ENCODE results near the gene SGF29.
A peak's percentile ranks its signal among the peaks of the same experiment; 100 is the strongest.
"Not testable (repeated sequence)": the region's sequence is repeated elsewhere in the genome, so short reads cannot be mapped to it uniquely, and the experiment has no call there.

Gene SGF29

GRCh38 chr16:28612359-28613280 is 58.9 kb downstream of the SGF29 start:
- not testable (repeated sequence) for DNase-seq (ENCODE audit: low spot score)

- DNase-seq (ENCODE audit: low spot score) = not testable (repeated sequence)
These were observed 60.2 kb downstream of the SGF29 start for GRCh38 chr16:28613912-28614311.

- DNase-seq (ENCODE audit: low spot score) = not testable (repeated sequence)
These were observed 60.8 kb downstream of the SGF29 start for GRCh38 chr16:28614561-28614960.

GRCh38 chr16:28615486-28616223 is 61.9 kb downstream of the SGF29 start:
- not testable (repeated sequence) for DNase-seq (ENCODE audit: low spot score)

DNA sequence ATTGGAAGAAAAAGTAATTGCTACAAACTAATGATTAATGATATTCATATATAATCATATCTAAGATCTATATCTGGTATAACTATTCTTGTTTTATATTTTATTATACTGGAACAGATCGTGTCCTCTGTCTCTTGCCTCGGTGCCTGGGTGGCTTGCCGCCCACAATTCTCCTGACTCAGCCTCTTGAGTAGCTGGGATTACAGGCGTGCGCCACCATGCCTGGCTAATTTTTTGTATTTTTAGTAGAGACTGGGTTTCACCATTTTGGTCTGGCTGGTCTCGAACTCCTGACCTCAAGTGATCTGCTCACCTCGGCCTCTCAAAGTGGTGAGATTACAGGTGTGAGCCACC is 62.5 kb downstream of the SGF29 start:
- not testable (repeated sequence) for DNase-seq (ENCODE audit: low spot score)

- no peak for DNase-seq (ENCODE audit: low spot score)
These were observed 62.9 kb downstream of the SGF29 start for GRCh38 chr16:28616636-28617035.

GRCh38 chr16:28617874-28618273 is 64.2 kb downstream of the SGF29 start:
- DNase-seq (ENCODE audit: low spot score) = no peak

DNA sequence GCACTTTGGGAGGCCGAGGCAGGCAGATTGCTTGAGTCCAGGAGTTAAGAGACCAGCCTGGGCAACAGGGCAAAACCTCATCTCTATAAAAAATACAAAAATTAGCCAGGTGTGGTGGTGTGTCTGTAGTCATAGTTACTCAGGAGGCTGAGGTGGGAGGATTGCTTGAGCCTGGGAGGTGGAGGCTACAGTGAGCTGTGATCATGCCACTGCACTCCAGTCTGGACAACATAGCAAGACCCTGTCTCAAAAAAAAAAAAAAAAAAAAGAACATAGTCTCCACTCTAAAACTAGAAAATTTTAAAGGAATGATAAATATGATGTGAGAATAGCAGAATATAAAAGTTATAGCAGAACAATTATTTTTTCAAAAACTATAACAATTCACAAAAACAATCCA is 66.6 kb downstream of the SGF29 start:
- DNase-seq (ENCODE audit: low spot score) = not testable (repeated sequence)

- no peak for DNase-seq (ENCODE audit: low spot score)
These were observed 67.9 kb downstream of the SGF29 start for GRCh38 chr16:28621481-28622155.

DNA sequence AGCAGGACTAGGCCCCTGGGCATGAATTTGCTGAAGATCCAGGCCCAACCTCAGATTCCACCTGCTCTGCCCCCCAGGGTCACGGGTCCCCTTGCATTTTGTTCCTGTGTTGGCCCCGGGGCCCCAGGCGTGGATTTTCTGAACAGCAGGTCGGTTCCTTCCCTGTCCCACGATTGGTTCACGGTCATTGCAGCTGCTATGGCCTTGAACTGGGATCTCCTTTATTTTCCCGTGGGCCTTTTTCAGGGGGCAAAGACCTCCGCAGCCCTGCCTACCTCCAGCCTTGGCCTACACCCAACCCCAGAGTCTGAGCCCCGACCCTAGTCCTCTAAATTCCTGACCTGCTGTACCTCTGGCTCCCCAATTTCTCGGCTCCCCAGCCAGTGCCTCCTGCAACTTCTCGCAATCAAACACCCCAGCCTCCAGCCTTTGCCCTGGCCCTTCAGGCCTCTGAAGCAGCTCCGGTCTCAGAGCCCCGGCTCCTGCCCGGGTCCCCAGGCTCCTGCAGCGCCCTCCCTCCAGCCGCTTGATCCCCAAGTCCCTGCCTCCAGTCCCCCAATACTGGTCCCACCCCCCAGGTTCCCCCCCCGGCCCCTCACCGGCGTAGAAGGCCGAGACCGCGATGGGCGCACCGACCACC is 68.9 kb downstream of the SGF29 start:
- DNase-seq (ENCODE audit: low spot score) = not testable (repeated sequence)

DNA sequence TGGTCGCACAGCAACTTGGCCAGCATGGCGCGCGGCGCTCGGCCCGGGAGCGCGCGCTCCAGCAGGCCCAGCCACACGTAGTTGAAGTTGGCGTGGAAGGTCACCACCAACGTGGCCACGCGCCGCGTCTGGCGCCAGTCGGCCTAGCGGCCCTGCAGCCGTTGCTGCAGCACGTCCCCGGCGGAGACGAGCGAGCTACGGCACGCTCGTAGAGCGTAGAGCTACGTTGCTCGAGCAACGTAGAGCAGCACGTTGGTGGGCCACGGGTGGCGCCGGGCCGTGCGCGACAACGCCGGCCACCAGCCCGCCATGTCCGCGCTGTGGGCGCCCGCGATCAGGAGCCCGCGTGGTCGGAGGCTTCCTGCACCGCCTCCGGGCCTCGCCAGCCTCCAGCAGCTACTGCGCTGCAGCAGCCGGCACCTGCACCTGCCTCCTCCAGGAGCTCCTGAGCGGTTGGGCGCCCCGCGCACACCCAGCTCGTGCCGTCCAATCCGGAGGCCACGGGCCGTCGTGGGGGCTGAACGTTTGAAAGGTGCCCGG is 69.5 kb downstream of the SGF29 start:
- peak; percentile 18 for DNase-seq (ENCODE audit: low spot score)

DNA sequence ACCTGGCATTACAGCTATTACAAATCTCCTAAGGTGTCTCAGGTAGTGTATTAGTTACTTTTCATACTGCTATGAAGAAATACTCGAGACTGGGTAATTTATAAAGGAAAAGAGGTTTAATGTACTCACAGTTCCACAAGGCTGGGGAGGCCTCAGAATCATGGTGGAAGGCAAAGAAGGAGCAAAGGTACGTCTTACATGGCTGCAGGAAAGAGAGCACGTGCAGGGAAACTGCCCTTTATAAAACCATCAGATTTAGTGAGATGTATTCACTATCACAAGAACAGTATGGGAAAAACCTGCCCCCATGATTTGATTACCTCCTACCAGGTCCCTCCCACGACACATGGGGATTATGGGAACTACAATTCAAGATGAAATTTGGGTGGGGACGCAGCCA is 77.2 kb downstream of the SGF29 start:
- DNase-seq (ENCODE audit: low spot score) = not testable (repeated sequence)

GRCh38 chr16:28636093-28636823 is 82.5 kb downstream of the SGF29 start:
- DNase-seq (ENCODE audit: low spot score) = not testable (repeated sequence)

DNA sequence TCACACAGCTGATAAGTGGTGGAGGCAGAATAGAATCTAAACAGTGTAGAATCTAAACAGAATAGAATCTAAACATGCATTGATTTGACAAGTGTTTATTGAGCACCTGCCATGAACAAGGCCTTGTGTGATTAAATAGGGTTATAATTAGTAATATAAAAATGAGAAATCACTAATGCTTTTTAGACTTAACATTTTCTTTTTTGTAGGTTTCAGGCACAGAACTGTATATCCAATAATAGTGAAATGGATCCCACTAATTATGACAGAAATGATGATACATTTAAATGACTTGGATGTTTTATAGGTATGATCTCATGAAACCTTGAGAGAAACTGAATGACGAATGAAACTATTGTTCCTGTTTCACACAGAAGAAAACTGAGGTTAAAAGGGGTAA is 84.0 kb downstream of the SGF29 start, which contains the start of gene NPIPB8:
Gene NPIPB8 (plus strand): TSS at position 301 of the 400 bp plus-strand sequence. CDS start 296 bp downstream, outside the sequence.
- DNase-seq (ENCODE audit: low spot score) = not testable (repeated sequence)

GRCh38 chr16:28638359-28638758 is 84.6 kb downstream of the SGF29 start:
- DNase-seq (ENCODE audit: low spot score) = not testable (repeated sequence)

DNA sequence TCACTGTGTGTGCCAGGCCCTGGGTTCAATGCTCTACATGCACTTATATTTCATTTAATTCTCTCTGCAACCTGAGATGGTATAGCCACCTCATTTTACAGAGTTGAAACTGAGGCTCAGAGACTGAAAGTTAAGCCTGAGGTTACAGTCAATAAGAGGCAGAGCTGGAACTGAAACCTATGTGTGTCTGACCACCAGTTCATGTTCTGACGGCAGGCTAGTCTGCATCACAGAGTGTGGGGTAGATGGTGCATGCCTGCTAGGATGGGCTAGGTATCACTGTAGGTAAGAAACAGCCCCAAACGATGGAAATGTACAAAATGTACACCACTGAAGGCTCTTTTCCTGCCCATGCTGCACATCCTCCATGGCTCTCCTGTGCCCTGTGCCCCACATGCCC is 86.2 kb downstream of the SGF29 start:
- DNase-seq (ENCODE audit: low spot score) = not testable (repeated sequence)
